ENCODE data around the gene EDA. TPM values are rescaled to one million over a fixed set of nuclear protein-coding genes. Genes with fewer than 3 reads are reported as not detected.
A peak's percentile ranks its signal among the peaks of the same experiment; 100 is the strongest.
"Not testable (repeated sequence)": the region's sequence is repeated elsewhere in the genome, so short reads cannot be mapped to it uniquely, and the experiment has no call there.

The EDA gene
- total RNA-seq, 2 experiments from 2014 or later = 3.3 to 4.2 TPM

GRCh38 chrX:69759921-69760625, 144.2 kb downstream of the EDA start:
- ChIA-PET POLR2A (no interaction called here), CTCF (no interaction called here)
- DNase-seq = no peak
- Mint-ChIP-seq H3K4me3 (no peak overlapping the region), H3K9me3 (no peaks in the 10 kb centered on the region), H3K36me3 (no peaks in the 10 kb centered on the region), H3K27me3 (no peaks in the 10 kb centered on the region), H3K27ac (no peak overlapping the region), H3K4me1 (ENCODE audit: low read depth) (no peaks in the 10 kb centered on the region)
- intact Hi-C loops (cut with micrococcal nuclease) = no loop called here

- Mint-ChIP-seq H3K9me3 (no peaks in the 10 kb centered on the region), H3K27me3 (no peaks in the 10 kb centered on the region), H3K36me3 (no peaks in the 10 kb centered on the region), H3K27ac (no peak overlapping the region), H3K4me3 (no peak overlapping the region), H3K4me1 (ENCODE audit: low read depth) (no peaks in the 10 kb centered on the region)
- ChIA-PET POLR2A (no interaction called here), CTCF (no interaction called here)
- intact Hi-C loops (cut with micrococcal nuclease) = no loop called here
- no peak for DNase-seq
Measured at GRCh38 chrX:69761633-69762032, 145.7 kb downstream of the EDA start.

- H3K4me1 Mint-ChIP-seq (ENCODE audit: low read depth) = no peaks in the 10 kb centered on the region
- H3K4me3 Mint-ChIP-seq = no peak overlapping the region
- H3K27me3 Mint-ChIP-seq = no peaks in the 10 kb centered on the region
- no peaks in the 10 kb centered on the region for H3K36me3 Mint-ChIP-seq
- H3K27ac Mint-ChIP-seq = no peak overlapping the region
- no peak for DNase-seq
- ChIA-PET POLR2A (no interaction called here), CTCF (no interaction called here)
- intact Hi-C loops (cut with micrococcal nuclease) = no loop called here
- H3K9me3 Mint-ChIP-seq = no peaks in the 10 kb centered on the region
Measured at GRCh38 chrX:69762340-69762739, 146.4 kb downstream of the EDA start.

- ChIA-PET CTCF (no interaction called here), POLR2A (no interaction called here)
- Mint-ChIP-seq H3K27ac (no peak overlapping the region), H3K9me3 (peaks cover 10% of the 10 kb centered on the region), H3K4me1 (ENCODE audit: low read depth) (no peaks in the 10 kb centered on the region), H3K27me3 (no peaks in the 10 kb centered on the region), H3K36me3 (no peaks in the 10 kb centered on the region), H3K4me3 (no peak overlapping the region)
- intact Hi-C loops (cut with micrococcal nuclease) = no loop called here
- no peak for DNase-seq
Measured at GRCh38 chrX:69793260-69793935, 177.5 kb downstream of the EDA start.

GRCh38 chrX:69795702-69796101, 179.8 kb downstream of the EDA start:
- H3K27me3 Mint-ChIP-seq = no peaks in the 10 kb centered on the region
- no peaks in the 10 kb centered on the region for H3K4me1 Mint-ChIP-seq (ENCODE audit: low read depth)
- peaks cover 19% of the 10 kb centered on the region for H3K9me3 Mint-ChIP-seq
- POLR2A ChIA-PET = no interaction called here
- H3K36me3 Mint-ChIP-seq = no peaks in the 10 kb centered on the region
- H3K4me3 Mint-ChIP-seq = no peak overlapping the region
- no peak for DNase-seq
- intact Hi-C loops (cut with micrococcal nuclease) = no loop called here
- H3K27ac Mint-ChIP-seq = no peak overlapping the region
- CTCF ChIA-PET = no interaction called here

GRCh38 chrX:69807400-69807799, 191.5 kb downstream of the EDA start:
- H3K4me1 Mint-ChIP-seq (ENCODE audit: low read depth) = peaks cover 13% of the 10 kb centered on the region
- H3K9me3 Mint-ChIP-seq = peaks cover 5% of the 10 kb centered on the region
- H3K27ac Mint-ChIP-seq = no peak overlapping the region
- intact Hi-C loops (cut with micrococcal nuclease) = loop anchor here (5.0 kb wide), 1 partner anchor 180 kb away; no protein-coding TSS in a partner anchor
- H3K4me3 Mint-ChIP-seq = no peak overlapping the region
- no peaks in the 10 kb centered on the region for H3K27me3 Mint-ChIP-seq
- CTCF ChIA-PET = no interaction called here
- POLR2A ChIA-PET = no interaction called here
- no peaks in the 10 kb centered on the region for H3K36me3 Mint-ChIP-seq
- no peak for DNase-seq

GRCh38 chrX:69808375-69808774, 192.5 kb downstream of the EDA start:
- ChIA-PET POLR2A (no interaction called here), CTCF (no interaction called here)
- H3K4me1 Mint-ChIP-seq (ENCODE audit: low read depth) = peaks cover 13% of the 10 kb centered on the region

GRCh38 chrX:69813677-69814076, 197.8 kb downstream of the EDA start:
- Mint-ChIP-seq H3K36me3 (no peaks in the 10 kb centered on the region), H3K4me3 (no peak overlapping the region), H3K9me3 (peaks cover 19% of the 10 kb centered on the region), H3K27ac (no peak overlapping the region), H3K27me3 (no peaks in the 10 kb centered on the region), H3K4me1 (ENCODE audit: low read depth) (peaks cover 2% of the 10 kb centered on the region)
- CTCF ChIA-PET = no interaction called here
- POLR2A ChIA-PET = no interaction called here
- intact Hi-C loops (cut with micrococcal nuclease) = no loop called here
- no peak for DNase-seq

More at GRCh38 chrX:69808375-69808774, 192.5 kb downstream of the EDA start:
- Mint-ChIP-seq H3K4me3 (no peak overlapping the region), H3K9me3 (peaks cover 9% of the 10 kb centered on the region), H3K27ac (no peak overlapping the region), H3K27me3 (no peaks in the 10 kb centered on the region), H3K36me3 (no peaks in the 10 kb centered on the region)
- intact Hi-C loops (cut with micrococcal nuclease) = loop anchor here (5.0 kb wide), 1 partner anchor 181 kb away; no protein-coding TSS in a partner anchor
- DNase-seq = peak; percentile 12

GRCh38 chrX:69815063-69815462, 199.2 kb downstream of the EDA start:
- CTCF ChIA-PET = no interaction called here
- Mint-ChIP-seq H3K4me3 (no peak overlapping the region), H3K4me1 (ENCODE audit: low read depth) (no peaks in the 10 kb centered on the region), H3K9me3 (peaks cover 23% of the 10 kb centered on the region), H3K36me3 (no peaks in the 10 kb centered on the region), H3K27me3 (no peaks in the 10 kb centered on the region), H3K27ac (no peak overlapping the region)
- intact Hi-C loops (cut with micrococcal nuclease) = no loop called here
- POLR2A ChIA-PET = no interaction called here
- DNase-seq = no peak

GRCh38 chrX:69815519-69815918, 199.6 kb downstream of the EDA start:
- Mint-ChIP-seq H3K36me3 (no peaks in the 10 kb centered on the region), H3K4me3 (no peak overlapping the region)

GRCh38 chrX:69844636-69845035, 228.7 kb downstream of the EDA start:
- H3K9me3 Mint-ChIP-seq = peaks cover 4% of the 10 kb centered on the region
- no peaks in the 10 kb centered on the region for H3K27me3 Mint-ChIP-seq
- H3K36me3 Mint-ChIP-seq = no peaks in the 10 kb centered on the region
- ChIA-PET CTCF (no interaction called here), POLR2A (no interaction called here)
- intact Hi-C loops (cut with micrococcal nuclease) = no loop called here
- no peaks in the 10 kb centered on the region for H3K4me1 Mint-ChIP-seq (ENCODE audit: low read depth)
- no peak overlapping the region for H3K4me3 Mint-ChIP-seq
- no peak for DNase-seq
- no peak overlapping the region for H3K27ac Mint-ChIP-seq

More at GRCh38 chrX:69815519-69815918, 199.6 kb downstream of the EDA start:
- ChIA-PET CTCF (no interaction called here), POLR2A (no interaction called here)
- Mint-ChIP-seq H3K9me3 (peaks cover 23% of the 10 kb centered on the region), H3K27ac (no peak overlapping the region), H3K4me1 (ENCODE audit: low read depth) (no peaks in the 10 kb centered on the region), H3K27me3 (no peaks in the 10 kb centered on the region)
- DNase-seq = no peak
- intact Hi-C loops (cut with micrococcal nuclease) = no loop called here

- intact Hi-C loops (cut with micrococcal nuclease); H3K27me3 Mint-ChIP-seq; H3K36me3 Mint-ChIP-seq; CTCF ChIA-PET; H3K27ac Mint-ChIP-seq; H3K4me1 Mint-ChIP-seq (ENCODE audit: low read depth); POLR2A ChIA-PET; H3K4me3 Mint-ChIP-seq; DNase-seq: not testable (repeated sequence)
- peaks cover 41% of the 10 kb centered on the region for H3K9me3 Mint-ChIP-seq
Measured at GRCh38 chrX:69859999-69860398, 244.1 kb downstream of the EDA start.

- POLR2A ChIA-PET = no interaction called here
- no peaks in the 10 kb centered on the region for H3K36me3 Mint-ChIP-seq
Measured at GRCh38 chrX:69876221-69876620, 260.3 kb downstream of the EDA start.

More at GRCh38 chrX:69876221-69876620, 260.3 kb downstream of the EDA start:
- intact Hi-C loops (cut with micrococcal nuclease) = no loop called here
- H3K27ac Mint-ChIP-seq = no peak overlapping the region
- H3K27me3 Mint-ChIP-seq = no peaks in the 10 kb centered on the region
- H3K9me3 Mint-ChIP-seq = peaks cover 23% of the 10 kb centered on the region
- CTCF ChIA-PET = no interaction called here
- no peak for DNase-seq
- no peak overlapping the region for H3K4me3 Mint-ChIP-seq
- H3K4me1 Mint-ChIP-seq (ENCODE audit: low read depth) = no peaks in the 10 kb centered on the region

Measured in activated CD4-positive, alpha-beta memory T cell treated with anti-CD3 and anti-CD28 coated beads for 36 hours (primary cell).